ENCODE results near the gene CC2D2B. TPM values are rescaled to one million over a fixed set of nuclear protein-coding genes. Genes with fewer than 3 reads are reported as not detected.

Gene CC2D2B
- total and polyA plus RNA-seq, 2 of the 13 experiments (the other 11 are each of a cell fraction or from before 2014, with no cell fraction given) = 0.20 TPM; not detected in 1

- TF ChIP-seq PRDM10 (CRISPR knock-in tag; IDR thresholded peaks at IDR 0.05; ENCODE audit: low read depth) = no peak
- TF ChIP-seq ASH2L (IDR thresholded peaks at IDR 0.05; ENCODE audit: insufficient read length, low read depth, low read length) = peak; percentile 87
- TF ChIP-seq ZKSCAN8 (CRISPR knock-in tag; IDR thresholded peaks at IDR 0.05; ENCODE audit: borderline replicate concordance) = no peak
- TF ChIP-seq HOXA3 (CRISPR knock-in tag; IDR thresholded peaks at IDR 0.05) = peak; percentile 85
- peak; percentile 70; the same call in 1 of the 2 replicates for TF ChIP-seq ZNF232 (CRISPR knock-in tag; IDR thresholded peaks at IDR 0.05; ENCODE audit: borderline replicate concordance)
- TF ChIP-seq ZNF530 (CRISPR knock-in tag; IDR thresholded peaks at IDR 0.05; ENCODE audit: low read depth) = no peak
- no peak for TF ChIP-seq ZNF180 (CRISPR knock-in tag; IDR thresholded peaks at IDR 0.05; ENCODE audit: borderline replicate concordance, low read depth)
- peak; percentile 67; the same call in 1 of the 2 replicates for TF ChIP-seq ZBTB2 (CRISPR knock-in tag; IDR thresholded peaks at IDR 0.05; ENCODE audit: low read depth)
- TF ChIP-seq NFIC (IDR thresholded peaks at IDR 0.05; ENCODE audit: low read length) = no peak
- TF ChIP-seq ZNF329 (CRISPR knock-in tag; IDR thresholded peaks at IDR 0.05; ENCODE audit: low read depth) = peak; percentile 93
- TF ChIP-seq MTF2 (CRISPR knock-in tag; IDR thresholded peaks at IDR 0.05; ENCODE audit: borderline replicate concordance) = no peak
- TF ChIP-seq ZNF451 (CRISPR knock-in tag; IDR thresholded peaks at IDR 0.05) = peak; percentile 71
- no peak for TF ChIP-seq MIER2 (CRISPR knock-in tag; IDR thresholded peaks at IDR 0.05)
- no peak for TF ChIP-seq TEAD3 (CRISPR knock-in tag; optimal IDR thresholded peaks at IDR 0.05; ENCODE audit: borderline replicate concordance)
- peak; percentile 49; the same call in 1 of the 2 replicates for TF ChIP-seq ZSCAN22 (CRISPR knock-in tag; IDR thresholded peaks at IDR 0.05)
- no peak for TF ChIP-seq IKZF1 (IDR thresholded peaks at IDR 0.05)
- no peak for TF ChIP-seq SOX13 (IDR thresholded peaks at IDR 0.05)
- TF ChIP-seq SOX13 (CRISPR knock-in tag; conservative IDR thresholded peaks at IDR 0.05 in 1 of 2, IDR thresholded peaks at IDR 0.05 in 1 of 2) = peak in 1 of 2 experiments; percentile 38; a peak in 1 of 4 replicates
- no peak for TF ChIP-seq HHEX (CRISPR knock-in tag; IDR thresholded peaks at IDR 0.05)
- no peak for TF ChIP-seq CENPX (CRISPR knock-in tag; IDR thresholded peaks at IDR 0.05)
- peak; percentile 65; the same call in 1 of the 2 replicates for TF ChIP-seq ZC3H13 (CRISPR knock-in tag; IDR thresholded peaks at IDR 0.05)
- TF ChIP-seq ZNF878 (CRISPR knock-in tag; IDR thresholded peaks at IDR 0.05) = no peak
- TF ChIP-seq ZNF18 (CRISPR knock-in tag; IDR thresholded peaks at IDR 0.05; ENCODE audit: insufficient replicate concordance) = peak; percentile 64
Observed at GRCh38 chr10:96043033-96043892, 135.5 kb downstream of the CC2D2B start, which contains the start of gene CCNJ (continued).
